HFFc6 (cell line): ENCODE measurements around the gene ARID5B. TPM values are rescaled to one million over a fixed set of nuclear protein-coding genes. Genes with fewer than 3 reads are reported as not detected.

Source experiments
- DNase-seq: peaks from one replicate; pipeline ENCODE4 v3.0.0-alpha.2; 2018
- H3K27ac Mint-ChIP-seq: 2 replicates; pipeline ENCODE4 v1.8.0; 2020; ENCODE audit warnings: mild to moderate bottlenecking, mixed read lengths
- H3K27me3 Mint-ChIP-seq: 2 replicates; pipeline ENCODE4 v1.8.0; 2021; ENCODE audit warnings: mild to moderate bottlenecking, moderate library complexity, mixed read lengths; ENCODE audit not compliant: insufficient read depth
- H3K36me3 Mint-ChIP-seq: 2 replicates; pipeline ENCODE4 v1.8.0; 2021; ENCODE audit warnings: low read depth, mixed read lengths
- H3K4me1 Mint-ChIP-seq: 2 replicates; pipeline ENCODE4 v1.8.0; 2020; ENCODE audit warnings: low read depth, mixed read lengths
- H3K4me3 Mint-ChIP-seq: 2 replicates; pipeline ENCODE4 v1.8.0; 2020; ENCODE audit warnings: mild to moderate bottlenecking, moderate library complexity, mixed read lengths
- H3K9me3 Mint-ChIP-seq: 2 replicates; pipeline ENCODE4 v1.8.0; 2020; ENCODE audit warnings: mild to moderate bottlenecking, mixed read lengths
- total RNA-seq, 6 experiments: library from RNA; stranded (reverse); fragmentation: NEBNext Ultra II Directional; extraction: Animal tissue kit (Norgen Biotek cat#: 25700); gene quantifications; 2 replicates in 1 of 6; 3 replicates in 5 of 6; pipeline ENCODE4 v1.2.3, GENCODE V29; 2021
- TF ChIP-seq, protein P1 (sequence below): fragments of 200-600 bp; sonication (generic); IDR thresholded peaks from 2 replicates; pipeline ENCODE4 v1.5.0; 2021; ENCODE audit warnings: antibody characterized with exemption, mild to moderate bottlenecking

The ARID5B gene
- total RNA-seq, 6 experiments from 2014 or later = 102 to 142 (median 131) TPM

DNA sequence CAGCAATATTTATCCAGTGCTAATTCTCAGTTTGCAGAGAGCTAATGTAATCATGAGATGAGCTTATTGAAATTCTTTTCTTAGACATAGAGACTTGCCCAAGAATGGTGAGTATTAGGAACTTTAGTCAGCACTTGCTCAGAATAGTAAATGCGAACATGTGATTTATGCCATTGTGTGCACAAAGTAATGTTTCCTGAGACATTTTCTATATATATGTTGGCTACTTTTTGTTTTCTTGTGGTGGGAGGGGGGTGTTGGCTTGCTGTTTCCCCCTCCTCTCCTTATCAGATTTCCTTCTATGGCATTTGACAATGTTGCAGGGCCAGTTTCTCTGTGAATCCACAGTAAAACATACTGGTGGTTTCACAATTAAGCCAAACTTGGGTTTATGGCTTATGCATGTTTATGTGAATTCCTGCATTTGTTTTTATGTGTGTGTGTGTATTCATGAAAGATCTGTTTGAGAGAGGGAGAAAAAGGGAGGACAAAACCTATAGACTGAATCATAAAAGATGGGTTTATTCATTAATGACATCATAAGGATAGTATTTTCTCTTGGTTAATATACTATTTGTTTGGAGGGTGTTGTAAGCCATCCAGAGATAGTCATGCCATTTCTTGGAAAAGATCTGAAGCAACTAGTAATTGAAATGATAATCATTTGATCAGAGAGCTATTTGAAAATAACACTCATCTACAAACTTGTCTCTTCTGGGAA, 36.3 kb downstream of the ARID5B start:
- peak; percentile 39 for DNase-seq
- H3K27me3 Mint-ChIP-seq = peaks cover 3% of the 10 kb centered on the region
- H3K4me3 Mint-ChIP-seq = peak overlapping the region; percentile 83
- TF ChIP-seq, protein P1, sequence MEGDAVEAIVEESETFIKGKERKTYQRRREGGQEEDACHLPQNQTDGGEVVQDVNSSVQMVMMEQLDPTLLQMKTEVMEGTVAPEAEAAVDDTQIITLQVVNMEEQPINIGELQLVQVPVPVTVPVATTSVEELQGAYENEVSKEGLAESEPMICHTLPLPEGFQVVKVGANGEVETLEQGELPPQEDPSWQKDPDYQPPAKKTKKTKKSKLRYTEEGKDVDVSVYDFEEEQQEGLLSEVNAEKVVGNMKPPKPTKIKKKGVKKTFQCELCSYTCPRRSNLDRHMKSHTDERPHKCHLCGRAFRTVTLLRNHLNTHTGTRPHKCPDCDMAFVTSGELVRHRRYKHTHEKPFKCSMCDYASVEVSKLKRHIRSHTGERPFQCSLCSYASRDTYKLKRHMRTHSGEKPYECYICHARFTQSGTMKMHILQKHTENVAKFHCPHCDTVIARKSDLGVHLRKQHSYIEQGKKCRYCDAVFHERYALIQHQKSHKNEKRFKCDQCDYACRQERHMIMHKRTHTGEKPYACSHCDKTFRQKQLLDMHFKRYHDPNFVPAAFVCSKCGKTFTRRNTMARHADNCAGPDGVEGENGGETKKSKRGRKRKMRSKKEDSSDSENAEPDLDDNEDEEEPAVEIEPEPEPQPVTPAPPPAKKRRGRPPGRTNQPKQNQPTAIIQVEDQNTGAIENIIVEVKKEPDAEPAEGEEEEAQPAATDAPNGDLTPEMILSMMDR = no peak
- H3K9me3 Mint-ChIP-seq = peaks cover 5% of the 10 kb centered on the region; the same call in 1 of the 2 replicates
- peaks cover 39% of the 10 kb centered on the region for H3K36me3 Mint-ChIP-seq
- H3K4me1 Mint-ChIP-seq = peaks cover 83% of the 10 kb centered on the region
- peak overlapping the region; percentile 91 for H3K27ac Mint-ChIP-seq

DNA sequence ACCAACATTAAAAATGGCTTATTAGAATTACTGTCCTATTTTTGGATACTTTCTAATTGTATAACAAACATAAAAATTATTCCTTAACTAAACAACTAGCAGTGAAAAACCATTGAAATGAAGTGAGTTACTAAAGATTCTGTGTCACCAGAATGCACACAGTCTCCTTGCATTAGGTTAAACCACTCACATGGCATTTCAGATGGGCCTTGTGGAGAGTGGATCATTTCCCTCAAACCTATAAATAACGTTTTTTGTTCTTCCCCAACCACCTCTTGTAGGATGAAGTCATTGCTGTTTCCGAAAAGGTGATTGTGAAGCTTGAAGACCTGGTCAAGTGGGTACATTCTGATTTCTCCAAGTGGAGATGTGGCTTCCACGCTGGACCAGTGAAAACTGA, 38.4 kb downstream of the ARID5B start:
- peak; percentile 31 for DNase-seq
- Mint-ChIP-seq H3K9me3 (no peaks in the 10 kb centered on the region), H3K4me1 (peaks cover 90% of the 10 kb centered on the region), H3K27me3 (peaks cover 3% of the 10 kb centered on the region), H3K4me3 (peak overlapping the region; percentile 41), H3K36me3 (peaks cover 44% of the 10 kb centered on the region), H3K27ac (peak overlapping the region; percentile 91)
- TF ChIP-seq, protein P1 = no peak

DNA sequence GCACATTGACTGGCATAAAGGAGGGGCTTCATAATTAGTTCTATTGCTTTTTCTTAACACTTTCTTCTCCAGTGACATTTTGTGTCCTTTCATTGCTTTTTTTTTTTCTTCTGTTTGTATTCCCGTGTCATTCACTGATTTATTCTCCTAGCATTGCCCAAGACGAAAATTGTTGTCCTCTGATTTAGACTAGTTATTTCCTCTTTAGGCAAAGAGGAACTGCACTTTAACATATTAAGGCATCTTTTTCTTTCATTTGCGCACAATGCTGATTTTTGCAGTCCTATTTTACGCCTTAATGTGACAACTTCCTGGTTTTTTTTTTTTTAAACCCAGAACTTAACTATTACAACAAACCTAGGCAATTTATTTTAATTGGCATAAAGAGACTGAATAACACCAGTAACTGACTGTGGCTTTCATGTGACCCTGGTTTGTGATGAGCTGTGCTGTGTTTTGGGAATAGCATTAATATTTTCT, 39.7 kb downstream of the ARID5B start:
- Mint-ChIP-seq H3K4me3 (no peak overlapping the region), H3K4me1 (peaks cover 87% of the 10 kb centered on the region), H3K27me3 (peaks cover 3% of the 10 kb centered on the region; the same call in 1 of the 2 replicates), H3K9me3 (no peaks in the 10 kb centered on the region), H3K36me3 (peaks cover 40% of the 10 kb centered on the region), H3K27ac (no peak overlapping the region)
- TF ChIP-seq, protein P1 = no peak
- DNase-seq = no peak

DNA sequence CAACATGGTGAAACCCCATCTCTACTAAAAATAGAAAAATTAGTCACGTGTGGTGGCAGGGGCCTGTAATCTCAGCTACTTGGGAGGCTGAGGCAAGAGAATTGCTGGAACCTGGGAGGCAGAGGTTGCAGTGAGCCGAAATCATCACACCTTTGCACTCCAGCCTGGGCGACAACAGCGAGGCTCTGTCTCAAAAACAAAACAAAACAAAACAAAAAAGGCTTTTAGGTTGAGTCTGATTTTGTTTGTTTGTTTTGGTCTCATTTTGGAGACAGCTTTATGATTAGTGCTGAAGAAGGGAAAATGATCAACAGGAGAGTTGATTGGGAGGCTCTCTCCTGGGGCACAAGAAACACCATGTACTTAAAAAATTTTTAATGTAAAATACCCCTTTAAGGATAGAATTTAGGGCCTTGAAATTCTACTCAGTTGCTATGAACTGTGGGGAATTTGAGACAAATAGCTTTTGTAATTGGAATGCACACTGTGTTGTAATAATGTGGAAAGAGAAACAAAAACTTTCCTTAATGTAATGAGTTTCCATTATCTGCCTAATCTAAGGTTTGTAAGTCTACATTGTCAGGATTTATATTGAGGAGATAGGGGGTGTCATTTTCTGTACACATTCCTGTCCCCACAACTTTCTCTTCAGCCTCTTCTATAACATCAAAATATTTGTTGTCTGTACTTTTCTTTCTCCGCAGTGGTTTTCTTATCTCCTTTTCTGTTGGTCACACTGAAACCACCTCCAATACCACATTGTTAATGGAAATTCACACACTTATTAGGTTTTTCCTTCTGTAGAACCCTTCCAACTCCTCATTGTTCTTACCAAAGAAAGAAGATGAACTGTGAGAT, 41.3 kb downstream of the ARID5B start:
- H3K27ac Mint-ChIP-seq = peak overlapping the region; percentile 82
- TF ChIP-seq, protein P1 = no peak
- H3K4me3 Mint-ChIP-seq = peak overlapping the region; percentile 75
- H3K27me3 Mint-ChIP-seq = peaks cover 3% of the 10 kb centered on the region; the same call in 1 of the 2 replicates
- DNase-seq = peak; percentile 38
- peaks cover 43% of the 10 kb centered on the region for H3K36me3 Mint-ChIP-seq
- no peaks in the 10 kb centered on the region for H3K9me3 Mint-ChIP-seq
- peaks cover 71% of the 10 kb centered on the region for H3K4me1 Mint-ChIP-seq

DNA sequence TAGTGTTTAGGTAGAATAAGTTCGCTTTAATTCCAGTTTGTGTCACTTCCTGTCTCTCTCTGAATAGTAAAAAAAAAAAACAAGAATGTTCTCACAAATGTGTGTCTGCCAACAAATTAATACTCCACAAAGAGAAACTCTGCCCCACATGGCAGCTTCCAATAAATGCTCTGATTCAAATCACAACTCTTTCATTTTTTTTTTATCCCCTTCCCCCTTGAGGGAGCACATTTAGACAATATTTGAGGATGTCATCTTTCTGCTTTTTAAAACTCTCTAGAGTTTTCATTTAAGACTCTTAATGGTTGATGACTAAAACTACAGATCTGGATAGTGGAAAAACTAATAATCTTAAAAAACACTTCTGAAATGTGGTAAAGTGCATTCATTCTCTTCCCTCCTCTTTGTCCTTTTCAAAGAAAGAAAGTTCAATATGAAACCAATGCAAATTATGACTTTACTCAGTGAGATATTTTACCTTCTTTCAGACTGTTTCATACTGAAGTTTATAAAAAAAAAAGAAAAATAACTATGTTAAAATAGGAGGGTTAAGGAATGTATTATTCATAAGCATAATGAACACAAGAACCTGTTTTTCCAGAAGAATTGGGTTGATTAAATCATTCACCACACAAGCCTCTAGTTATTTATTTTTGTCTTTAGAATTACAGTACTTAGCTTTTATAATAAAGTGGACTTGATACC, 42.3 kb downstream of the ARID5B start:
- Mint-ChIP-seq H3K9me3 (no peaks in the 10 kb centered on the region), H3K4me1 (peaks cover 61% of the 10 kb centered on the region), H3K4me3 (peak overlapping the region; percentile 75), H3K27ac (peak overlapping the region; percentile 82), H3K27me3 (peaks cover 3% of the 10 kb centered on the region; the same call in 1 of the 2 replicates), H3K36me3 (peaks cover 46% of the 10 kb centered on the region)
- TF ChIP-seq, protein P1 = peak; percentile 41; the same call in 1 of the 2 replicates
- peak; percentile 30 for DNase-seq
